Esophagus muscularis mucosa (tissue), 4 donors: ENCODE data around the gene PTBP1.

Experiments used
- CTCF ChIP-seq, 3 experiments: fragments of 200-600 bp in 2 of 3; fragments of 450-650 bp in 1 of 3; sonication (generic) in 2 of 3; IDR thresholded peaks; one replicate each; pipeline ENCODE4 v1.5.1; 2017 to 2019; ENCODE audit warnings: antibody characterized with exemption in 3 of 3, mild to moderate bottlenecking in 2 of 3, moderate library complexity in 1 of 3
- EP300 ChIP-seq: sonication (generic); formaldehyde crosslinking; IDR thresholded peaks from one replicate; pipeline ENCODE4 v1.6.1; 2017; ENCODE audit warnings: antibody characterized with exemption
- POLR2A ChIP-seq: fragments of 450-650 bp; IDR thresholded peaks from one replicate; pipeline ENCODE4 v1.6.1; 2017; ENCODE audit warnings: antibody characterized with exemption, moderate library complexity, mild to moderate bottlenecking, low read depth
- POLR2AphosphoS5 ChIP-seq, 2 donors: sonication (generic); formaldehyde crosslinking; IDR thresholded peaks; one replicate each; pipeline ENCODE4 v1.6.1; 2017; ENCODE audit warnings: antibody characterized with exemption in 2 of 2

DNA sequence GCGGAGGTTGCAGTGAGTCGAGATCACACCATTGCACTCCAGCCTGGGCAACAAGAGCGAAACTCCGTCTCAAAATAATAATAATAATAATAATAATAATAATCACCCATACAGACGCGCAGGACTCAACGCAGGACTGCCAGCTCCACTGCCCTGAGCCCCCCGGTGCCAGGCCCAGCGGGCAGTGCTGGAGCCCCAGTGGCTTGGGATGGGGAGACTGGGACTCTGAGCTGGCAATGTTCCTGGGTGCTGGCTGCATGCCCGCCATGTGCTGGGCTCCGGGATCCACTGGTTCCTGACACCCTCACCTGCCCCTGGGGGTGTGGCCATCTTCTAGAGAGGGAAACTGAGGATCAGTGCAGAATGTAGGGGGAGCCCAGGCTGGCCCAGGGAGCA, 30.1 kb downstream of the PTBP1 start:
- TF ChIP-seq CTCF (IDR thresholded peaks at IDR 0.05) (no peak), POLR2A (no peak), POLR2AphosphoS5 (IDR thresholded peaks at IDR 0.05) (no peak), EP300 (no peak)
